Stomach (tissue), 9 donors: Measurements from ENCODE around the gene INS. TPM values are rescaled to one million over a fixed set of nuclear protein-coding genes. Genes with fewer than 3 reads are reported as not detected.

Experiments
- DNase-seq, 2 donors: peaks; one replicate each; pipeline versions ENCODE4 v3.0.0 to v3.0.0-alpha.2; 2013 to 2019
- H3K27ac ChIP-seq, 5 donors: fragments of 200-600 bp in 4 of 5; sonication (generic) in 4 of 5; one replicate each; pipeline ENCODE4 v1.5.1; 2013 to 2019; ENCODE audit warnings: mild to moderate bottlenecking in 1 of 5, moderate library complexity in 1 of 5
- H3K27me3 ChIP-seq, 3 donors: fragments of 200-600 bp; sonication (generic); one replicate each; pipeline ENCODE4 v1.5.1; 2017 to 2019; ENCODE audit warnings: mixed run types in 1 of 3
- H3K36me3 ChIP-seq, 4 donors: fragments of 200-600 bp; sonication (generic); 1 replicate in 3 of 4; 2 replicates in 1 of 4; pipeline ENCODE4 v1.5.1; 2016 to 2019
- H3K4me1 ChIP-seq, 4 donors: fragments of 200-600 bp; sonication (generic); one replicate each; pipeline ENCODE4 v1.5.1; 2016 to 2019
- H3K4me3 ChIP-seq, 4 donors: fragments of 200-600 bp; sonication (generic) in 3 of 4; one replicate each; pipeline ENCODE4 v1.5.1; 2016 to 2019; ENCODE audit warnings: mild to moderate bottlenecking in 1 of 4
- H3K9me3 ChIP-seq, 4 donors: fragments of 200-600 bp; sonication (generic); one replicate each; pipeline ENCODE4 v1.5.1; 2016 to 2019
- CTCF ChIP-seq, 7 experiments: fragments of 450-650 bp in 4 of 7; fragments of 200-600 bp in 3 of 7; sonication (generic) in 3 of 7; IDR thresholded peaks; one replicate each; pipeline ENCODE4 v1.5.1; 2016 to 2019; ENCODE audit warnings: antibody characterized with exemption in 7 of 7, control low read depth in 2 of 7, mild to moderate bottlenecking in 1 of 7
- EP300 ChIP-seq: sonication (generic); formaldehyde crosslinking; IDR thresholded peaks from one replicate; pipeline ENCODE4 v1.6.1; 2017; ENCODE audit warnings: antibody characterized with exemption
- POLR2A ChIP-seq, 4 donors: fragments of 450-650 bp; IDR thresholded peaks; one replicate each; pipeline ENCODE4 v1.6.1; 2016; ENCODE audit warnings: antibody characterized with exemption in 4 of 4, control low read depth in 2 of 4, mild to moderate bottlenecking in 1 of 4, moderate library complexity in 1 of 4
- POLR2AphosphoS5 ChIP-seq, 3 donors: sonication (generic); formaldehyde crosslinking; IDR thresholded peaks; one replicate each; pipeline ENCODE4 v1.6.1; 2016; ENCODE audit warnings: antibody characterized with exemption in 3 of 3
- WGBS, 5 donors: extraction: QIAGEN DNeasy Blood & Tissue Kit in 3 of 5; methylation state at CpG; one replicate each; pipeline versions ENCODE4 v1.1.5 to v1.1.7; 2013 to 2018; 5-methylcytosine and 5-hydroxymethylcytosine counted together
- intact Hi-C: fragments of 100-400 bp; cut with DNase I; formaldehyde crosslinking; loops from one replicate; pipeline ENCODE4 v1.15.1; 2023; ENCODE audit warnings: low total_unique reads
- polyA plus RNA-seq, 3 donors: library from polyadenylated mRNA; stranded (reverse); fragments of 200-250 nt; gene quantifications; one replicate each; pipeline ENCODE4 v1.2.3, GENCODE V29; 2013
- total RNA-seq, 5 donors: library from RNA; depleted of rRNA; stranded (reverse); fragments of >200 nt; gene quantifications; one replicate each; pipeline versions ENCODE4 v1.1.0 to v1.2.3, GENCODE V29; 2014 to 2016
- donor health status: healthy with polysubstance abuse.
- donor health status: Bipolar disorder and iron deficiency.
- donor health status: healthy.

INS gene
- total and polyA plus RNA-seq, 8 donors: 7.2 to 37.6 TPM; not detected in 6

- no peaks in the 10 kb centered on the region for H3K36me3 ChIP-seq
- intact Hi-C loops: no loop called here
- H3K4me3 ChIP-seq: no peak overlapping the region
- H3K9me3 ChIP-seq: no peaks in the 10 kb centered on the region
- no peak for DNase-seq
- TF ChIP-seq POLR2A (IDR thresholded peaks at IDR 0.05) (no peak), CTCF (IDR thresholded peaks at IDR 0.05) (no peak), EP300 (no peak), POLR2AphosphoS5 (IDR thresholded peaks at IDR 0.05) (no peak)
- no peak overlapping the region for H3K27ac ChIP-seq
- WGBS, 5 donors: 78 to 83% (median 81%) methylated on average over 15 to 33 of the region's 33 CpGs
- H3K27me3 ChIP-seq: peaks cover 2 to 68% (median 28%) of the 10 kb centered on the region in 3 donors
- peaks cover 5 to 13% (median 9%) of the 10 kb centered on the region in 4 donors for H3K4me1 ChIP-seq
Measured at GRCh38 chr11:2168286-2169004, 7.4 kb upstream of the INS start.

- Histone ChIP-seq H3K27me3 (peaks cover 2 to 79% (median 28%) of the 10 kb centered on the region in 3 donors), H3K27ac (no peak overlapping the region), H3K4me1 (peaks cover 5 to 13% (median 9%) of the 10 kb centered on the region in 4 donors), H3K36me3 (no peaks in the 10 kb centered on the region), H3K9me3 (no peaks in the 10 kb centered on the region), H3K4me3 (no peak overlapping the region)
- no peak for DNase-seq
- intact Hi-C loops: no loop called here
- 64 to 77% (median 75%) methylated on average over 18 to 31 of the region's 31 CpGs for WGBS, 5 donors
- TF ChIP-seq CTCF (IDR thresholded peaks at IDR 0.05) (no peak), EP300 (no peak), POLR2AphosphoS5 (IDR thresholded peaks at IDR 0.05) (no peak), POLR2A (IDR thresholded peaks at IDR 0.05) (no peak)
Measured at GRCh38 chr11:2167141-2168045, 6.4 kb upstream of the INS start.

- peak; percentile 46 to 77 for DNase-seq
- no peaks in the 10 kb centered on the region for H3K9me3 ChIP-seq
- H3K27me3 ChIP-seq: peaks cover 2 to 86% (median 32%) of the 10 kb centered on the region in 3 donors
- no peaks in the 10 kb centered on the region for H3K36me3 ChIP-seq
- WGBS, 5 donors: 3 to 7% (median 5%) methylated on average over 30 to 70 of the region's 70 CpGs
- no peak overlapping the region for H3K27ac ChIP-seq
- TF ChIP-seq CTCF (IDR thresholded peaks at IDR 0.05) (peak in 4 of 7 experiments; percentile 36 to 61 (median 52)), POLR2A (IDR thresholded peaks at IDR 0.05) (no peak)
- H3K4me3 ChIP-seq: peak overlapping the region; percentile 6 to 36 (median 25)
- H3K4me1 ChIP-seq: peaks cover 5 to 13% (median 9%) of the 10 kb centered on the region in 4 donors
- intact Hi-C loops: no loop called here
Measured at GRCh38 chr11:2166091-2166851, 5.3 kb upstream of the INS start.

GRCh38 chr11:2165571-2165970 lies 4.6 kb upstream of the INS start:
- Histone ChIP-seq H3K27ac (no peak overlapping the region), H3K9me3 (no peaks in the 10 kb centered on the region), H3K27me3 (peaks cover 2 to 93% (median 37%) of the 10 kb centered on the region in 3 donors), H3K4me3 (no peak overlapping the region), H3K4me1 (peaks cover 5 to 13% (median 9%) of the 10 kb centered on the region in 4 donors), H3K36me3 (no peaks in the 10 kb centered on the region)
- 79 to 85% (median 82%) methylated on average over 4 to 13 of the region's 13 CpGs for WGBS, 5 donors
- intact Hi-C loops: no loop called here
- no peak for TF ChIP-seq EP300
- TF ChIP-seq POLR2AphosphoS5 (IDR thresholded peaks at IDR 0.05): no peak
- no peak for TF ChIP-seq CTCF (IDR thresholded peaks at IDR 0.05)
- no peak for TF ChIP-seq POLR2A (IDR thresholded peaks at IDR 0.05)
- DNase-seq: no peak
